RWPE1 (cell line): ENCODE measurements around the gene PLPP1.

Experiments used
- CTCF ChIA-PET: fragments of 350-600 bp; sonication (Branson Sonifier 250); formaldehyde crosslinking; extraction: SDS; loops from one replicate; lab custom pipeline; 2021; lab: Yijun Ruan, JAX
- POLR2A ChIA-PET: fragments of 400-600 bp; formaldehyde crosslinking; extraction: SDS; loops from one replicate; lab custom pipeline; 2020; ENCODE audit warnings: antibody characterized with exemption; ENCODE audit not compliant: low non-redundant PET; lab: Yijun Ruan, JAX
- DNase-seq: peaks from one replicate; pipeline ENCODE4 v3.0.0; 2012; ENCODE audit warnings: low spot score
- H3K27ac ChIP-seq: fragments of 450-650 bp; 2 replicates; pipeline ENCODE4 v1.5.1; 2017
- CTCF ChIP-seq: fragments of 450-650 bp; conservative IDR thresholded peaks from 2 replicates; pipeline ENCODE4 v1.5.1; 2017; ENCODE audit warnings: low read depth, mild to moderate bottlenecking

Gene PLPP1

GRCh38 chr5:55484531-55484930 lies 50.2 kb downstream of the PLPP1 start:
- no peak overlapping the region for H3K27ac ChIP-seq
- no peak for DNase-seq
- TF ChIP-seq CTCF = no peak
- CTCF ChIA-PET = no interaction called here
- POLR2A ChIA-PET = no interaction called here

- H3K27ac ChIP-seq = no peak overlapping the region
- no peak for DNase-seq
- POLR2A ChIA-PET = no interaction called here
- no peak for TF ChIP-seq CTCF
- CTCF ChIA-PET = interaction anchor here (0.5 kb wide), 1 partner anchor 1834 kb away, joined by 3 read pairs; no protein-coding TSS in a partner anchor
Observed at GRCh38 chr5:55483885-55484284, 50.9 kb downstream of the PLPP1 start.

DNA sequence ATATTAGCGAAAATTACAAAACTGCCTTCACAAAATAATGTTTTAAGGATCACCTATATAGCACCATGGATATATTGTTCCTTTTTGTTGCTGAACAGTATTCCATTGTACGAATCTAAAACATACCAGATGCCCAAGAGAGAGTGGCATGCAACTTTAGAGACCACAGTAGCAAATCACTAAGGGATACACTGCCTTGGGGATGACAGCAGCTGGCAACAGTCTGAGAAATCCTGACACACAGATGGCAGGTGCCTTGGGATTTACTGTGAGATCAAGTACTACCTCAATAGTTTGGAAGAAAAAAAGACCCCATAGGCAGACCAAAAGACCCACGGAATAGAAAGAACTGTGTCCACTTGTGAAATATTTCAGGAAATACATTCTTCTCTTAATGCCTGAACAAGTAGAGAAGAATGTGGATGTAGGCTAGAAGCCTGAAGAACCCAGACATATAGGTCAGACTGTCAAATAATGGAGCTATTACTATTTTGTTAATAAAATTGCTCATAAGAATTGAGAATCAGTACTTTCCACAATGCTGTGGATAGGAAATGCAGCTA lies 53.4 kb downstream of the PLPP1 start:
- CTCF ChIA-PET = interaction anchor here (0.5 kb wide), 1 partner anchor 212 kb away, joined by 4 read pairs; no protein-coding TSS in a partner anchor

DNA sequence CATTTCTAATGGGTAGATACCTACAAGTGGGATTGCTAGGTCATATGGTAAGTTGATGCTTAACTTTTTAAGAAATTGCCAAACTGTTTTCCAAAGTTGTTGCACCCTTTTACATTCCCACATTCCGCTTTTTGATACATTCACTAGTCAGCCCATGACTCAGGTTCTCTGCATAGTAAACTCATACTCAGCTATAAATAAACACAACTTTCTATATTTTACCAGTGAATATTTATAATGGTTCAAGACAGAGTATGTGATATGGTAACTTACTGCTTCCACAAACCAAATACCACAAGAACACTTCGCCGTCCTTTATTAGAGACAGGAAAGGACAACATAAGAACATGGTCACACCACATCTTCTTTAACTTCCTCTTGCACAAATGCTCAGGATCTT lies 54.0 kb downstream of the PLPP1 start:
- no peak for DNase-seq
- ChIA-PET POLR2A (no interaction called here), CTCF (no interaction called here)
- TF ChIP-seq CTCF = no peak
- no peak overlapping the region for H3K27ac ChIP-seq

More for the DNA sequence above, 53.4 kb downstream of the PLPP1 start:
- POLR2A ChIA-PET = no interaction called here
- no peak overlapping the region for H3K27ac ChIP-seq
- no peak for DNase-seq
- TF ChIP-seq CTCF = no peak

- DNase-seq = no peak
- CTCF ChIA-PET = interaction anchor here (0.6 kb wide), 1 partner anchor 1133 kb away, joined by 4 read pairs; no protein-coding TSS in a partner anchor
- no peak overlapping the region for H3K27ac ChIP-seq
- POLR2A ChIA-PET = no interaction called here
- no peak for TF ChIP-seq CTCF
Observed at GRCh38 chr5:55472642-55473041, 62.1 kb downstream of the PLPP1 start.

GRCh38 chr5:55471468-55471867 lies 63.3 kb downstream of the PLPP1 start:
- ChIA-PET POLR2A (no interaction called here), CTCF (interaction anchor here (0.7 to 0.9 kb wide), 2 partner anchors 94 to 220 kb away, joined by 4 to 5 read pairs; no protein-coding TSS in a partner anchor)
- H3K27ac ChIP-seq = no peak overlapping the region
- DNase-seq = no peak
- no peak for TF ChIP-seq CTCF
